UCSD-AML1 (cell line): ENCODE data around the gene PHGDH.
"Not testable (repeated sequence)": the region's sequence is repeated elsewhere in the genome, so short reads cannot be mapped to it uniquely, and the experiment has no call there.

Source experiments
- DNase-seq: peaks from one replicate; lab custom pipeline; 2025; ENCODE audit not compliant: unreplicated experiment; lab: John Stamatoyannopoulos, UW

Gene PHGDH

DNA sequence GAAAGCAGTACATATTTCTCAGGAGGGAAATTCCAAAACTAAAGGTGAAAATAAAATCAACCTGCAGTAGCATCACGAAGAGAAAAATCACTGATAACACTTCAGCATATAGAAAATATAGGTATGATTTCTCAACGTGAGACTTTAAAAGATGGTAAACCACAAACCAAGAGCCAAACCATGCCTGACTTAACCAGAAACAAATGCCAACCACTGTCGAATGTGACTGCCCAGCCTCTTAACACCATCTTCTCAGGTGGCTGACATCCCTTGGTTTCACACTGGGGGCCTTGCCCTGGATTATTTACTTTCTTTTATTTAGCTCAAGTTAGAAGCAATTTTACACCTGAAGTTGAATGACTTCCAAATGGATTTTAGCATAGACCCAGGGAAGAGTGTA lies 46.9 kb downstream of the PHGDH start:
- DNase-seq = no peak

DNA sequence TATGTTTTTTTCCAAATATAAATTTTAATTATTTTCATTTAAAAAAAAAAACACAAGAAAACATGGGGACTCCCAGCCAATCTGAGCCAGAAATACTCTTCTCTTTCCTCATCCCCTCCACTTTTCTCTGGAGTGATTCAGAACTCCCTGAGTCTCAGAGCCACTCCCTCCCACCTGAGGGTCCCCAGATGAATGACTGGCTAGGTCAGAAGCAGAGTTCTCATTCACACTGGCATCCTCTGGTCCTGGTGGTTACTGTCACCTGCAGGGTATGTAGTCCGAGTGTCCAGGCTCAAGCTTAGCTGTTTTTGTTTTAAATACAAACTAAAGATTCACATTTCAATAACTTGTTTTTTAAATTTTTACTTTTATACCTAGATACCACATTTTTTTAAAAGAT lies 50.7 kb downstream of the PHGDH start:
- no peak for DNase-seq

- DNase-seq = no peak
Observed at GRCh38 chr1:119762953-119763352, 51.2 kb downstream of the PHGDH start.

DNA sequence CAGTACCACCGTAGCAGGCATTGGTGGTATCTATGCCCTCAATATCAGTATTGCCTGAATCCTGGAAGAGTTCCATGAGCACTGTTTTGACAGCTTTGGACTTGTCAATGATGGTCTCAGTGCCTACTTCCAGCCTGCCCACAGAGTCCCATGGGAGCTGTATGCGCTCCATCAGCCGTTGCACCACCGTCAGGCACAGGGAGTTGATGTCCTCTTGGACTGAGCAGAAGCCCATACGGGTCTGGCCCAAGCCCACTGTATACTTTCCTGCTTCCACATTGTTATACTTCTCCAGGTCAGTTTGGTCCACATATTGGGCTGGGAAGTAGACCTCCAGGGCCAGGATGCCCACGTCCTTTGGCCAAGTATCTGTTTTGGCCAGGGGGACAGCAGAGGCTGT lies 52.5 kb downstream of the PHGDH start:
- no peak for DNase-seq

GRCh38 chr1:119766374-119766794 lies 54.6 kb downstream of the PHGDH start:
- no peak for DNase-seq

DNA sequence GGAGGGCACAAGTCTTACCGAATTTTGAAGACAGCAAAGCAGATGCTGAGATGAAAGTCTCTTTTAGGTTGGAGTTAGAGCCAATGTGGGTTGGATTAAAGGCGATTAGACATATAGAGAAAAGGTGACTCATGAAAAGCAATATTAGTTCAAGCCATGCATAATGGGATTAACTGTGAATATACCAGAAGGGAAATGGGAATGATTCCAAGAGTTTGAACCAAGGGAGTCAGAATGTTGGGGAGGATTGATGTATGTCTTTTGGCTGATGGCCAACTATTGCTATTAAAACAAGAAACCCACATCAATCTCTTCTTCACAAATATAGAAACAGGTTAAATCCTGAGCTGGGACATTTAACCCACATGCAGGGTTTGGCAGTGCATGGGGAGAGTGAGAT lies 55.8 kb downstream of the PHGDH start:
- no peak for DNase-seq

GRCh38 chr1:119768778-119769177 lies 57.0 kb downstream of the PHGDH start, which contains the start of gene HMGCS2:
Gene HMGCS2, minus strand, starts transcription at chr1:119768905. Its CDS starts 61 bp downstream, at chr1:119768844.
- DNase-seq = no peak

DNA sequence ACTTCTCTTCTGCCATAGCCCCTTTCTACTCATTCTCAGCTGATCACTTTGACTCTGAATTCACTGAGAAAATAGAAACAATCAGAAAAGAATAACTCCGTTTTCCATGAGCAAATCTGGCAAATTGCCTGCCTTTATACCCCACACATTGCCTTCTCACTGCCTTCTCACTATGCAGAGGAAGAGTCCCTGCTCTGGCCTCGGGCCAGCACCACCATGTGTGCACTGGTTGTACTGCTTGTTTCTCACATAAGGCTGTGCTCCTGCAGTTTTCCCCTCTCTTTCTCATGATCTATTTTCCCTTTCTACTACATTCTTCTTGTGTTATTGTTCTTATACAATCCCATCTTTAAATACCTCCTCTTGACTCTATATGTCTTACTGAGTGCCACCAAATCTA lies 59.3 kb downstream of the PHGDH start:
- no peak for DNase-seq

GRCh38 chr1:119771770-119772169 lies 60.0 kb downstream of the PHGDH start:
- DNase-seq = no peak

GRCh38 chr1:119772298-119772697 lies 60.6 kb downstream of the PHGDH start:
- no peak for DNase-seq

DNA sequence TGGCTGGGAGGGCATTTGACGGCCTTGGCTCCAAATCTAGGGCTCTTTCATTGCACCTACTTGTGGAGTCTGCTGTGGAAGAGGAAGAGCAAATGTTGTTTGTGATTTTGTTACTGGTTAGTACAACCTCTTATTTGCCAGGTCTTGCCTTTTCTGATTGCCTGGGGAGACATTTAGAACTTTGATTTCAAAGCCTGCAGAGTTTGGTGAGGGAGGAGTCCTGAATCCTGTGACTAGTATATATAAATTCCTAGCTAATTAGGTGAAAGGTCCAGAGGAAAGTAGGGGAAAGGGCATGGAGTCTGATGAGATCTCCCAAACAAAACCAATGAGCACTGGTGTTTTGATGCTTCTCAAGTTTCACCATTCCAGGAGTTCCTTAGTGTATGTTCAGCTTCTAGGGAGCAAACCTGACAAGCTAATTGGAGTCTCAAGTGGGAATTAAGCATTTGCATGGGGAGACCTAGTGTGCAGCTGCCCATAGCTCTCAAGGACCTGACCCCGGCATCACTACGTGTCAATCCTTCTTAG lies 62.0 kb downstream of the PHGDH start:
- no peak for DNase-seq

DNA sequence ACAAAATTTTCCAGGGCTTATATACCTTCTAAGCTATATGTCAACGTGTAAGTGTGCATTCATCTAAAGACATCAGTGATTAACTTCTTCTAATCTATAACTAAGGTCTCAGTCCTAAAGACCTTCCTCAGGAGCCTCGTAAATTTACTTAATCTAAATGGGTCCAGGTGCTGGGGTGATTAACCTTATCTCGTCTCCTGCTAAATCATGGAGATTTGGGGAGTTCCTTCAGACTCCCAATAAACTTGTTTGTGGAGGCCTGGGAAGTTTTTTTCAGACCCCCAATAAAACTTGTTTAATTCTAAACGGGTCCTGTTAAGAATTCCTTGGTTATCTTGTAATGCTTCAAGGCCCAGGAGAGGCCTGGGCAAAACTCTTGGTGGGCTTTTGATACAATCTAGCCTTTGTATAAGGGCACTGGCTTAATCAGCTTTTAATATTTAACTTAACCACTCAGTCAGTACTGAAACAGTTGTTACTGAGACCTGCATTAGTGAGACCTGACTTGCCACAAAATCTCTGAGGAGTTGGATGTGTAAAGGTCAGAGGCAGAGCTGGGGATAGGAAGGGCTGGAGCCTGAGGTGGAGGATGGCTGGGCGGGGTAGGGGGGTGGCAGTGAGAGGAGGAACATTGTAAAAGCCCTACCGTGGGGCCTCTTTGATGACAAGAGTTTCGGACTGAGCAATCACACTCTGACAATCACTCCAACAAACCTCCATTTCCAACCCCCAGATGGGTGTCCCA lies 63.2 kb downstream of the PHGDH start:
- DNase-seq = no peak

DNA sequence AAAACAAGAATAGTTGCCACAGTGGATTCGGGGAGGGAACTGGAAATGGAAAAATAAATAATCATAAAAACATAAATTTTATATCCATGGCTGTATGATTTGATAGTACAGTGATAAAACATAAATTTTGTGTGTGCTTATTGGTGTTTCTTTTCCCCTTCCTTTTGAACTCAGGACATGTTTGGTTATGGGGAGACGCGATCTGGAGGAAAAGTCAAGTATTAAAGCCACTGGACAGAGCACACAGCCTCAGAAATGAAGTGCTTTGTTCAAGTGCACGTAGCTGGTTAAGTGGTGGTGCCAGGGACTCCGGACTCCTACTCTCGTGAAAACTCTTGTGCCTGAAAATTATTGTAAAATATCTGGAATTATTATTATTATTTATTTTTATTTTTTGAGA lies 66.6 kb downstream of the PHGDH start:
- no peak for DNase-seq

DNA sequence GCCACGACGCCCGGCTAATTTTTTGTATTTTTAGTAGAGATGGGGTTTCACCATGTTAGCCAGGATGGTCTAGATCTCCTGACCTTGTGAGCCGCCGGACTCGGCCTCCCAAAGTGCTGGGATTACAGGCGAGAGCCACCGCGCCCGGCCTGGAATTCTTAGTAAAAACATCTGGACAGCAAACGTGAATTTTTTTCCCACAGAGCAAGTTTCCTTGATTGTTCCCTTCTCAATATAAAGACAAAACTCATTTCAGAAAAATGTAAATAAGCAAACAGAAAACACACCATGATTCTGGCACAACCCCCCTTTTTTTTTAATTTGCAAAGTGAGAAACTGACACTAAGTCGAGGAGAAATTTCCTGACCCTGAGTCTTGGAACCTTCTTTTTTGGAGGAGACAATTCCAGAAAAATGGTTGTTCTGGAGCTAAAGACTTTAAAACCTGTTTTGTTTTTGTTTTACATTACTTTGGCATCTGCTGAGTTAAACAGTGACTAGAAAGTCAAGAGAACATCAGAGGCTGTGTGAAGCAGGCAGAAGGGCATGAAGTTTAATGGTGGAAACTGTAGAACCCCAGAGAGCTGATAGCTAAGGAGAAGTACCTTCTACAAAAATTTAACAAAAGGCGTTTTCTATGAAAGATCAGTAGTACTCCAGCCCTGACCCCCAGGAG lies 67.3 kb downstream of the PHGDH start:
- no peak for DNase-seq

GRCh38 chr1:119779869-119780356 lies 68.2 kb downstream of the PHGDH start:
- no peak for DNase-seq

DNA sequence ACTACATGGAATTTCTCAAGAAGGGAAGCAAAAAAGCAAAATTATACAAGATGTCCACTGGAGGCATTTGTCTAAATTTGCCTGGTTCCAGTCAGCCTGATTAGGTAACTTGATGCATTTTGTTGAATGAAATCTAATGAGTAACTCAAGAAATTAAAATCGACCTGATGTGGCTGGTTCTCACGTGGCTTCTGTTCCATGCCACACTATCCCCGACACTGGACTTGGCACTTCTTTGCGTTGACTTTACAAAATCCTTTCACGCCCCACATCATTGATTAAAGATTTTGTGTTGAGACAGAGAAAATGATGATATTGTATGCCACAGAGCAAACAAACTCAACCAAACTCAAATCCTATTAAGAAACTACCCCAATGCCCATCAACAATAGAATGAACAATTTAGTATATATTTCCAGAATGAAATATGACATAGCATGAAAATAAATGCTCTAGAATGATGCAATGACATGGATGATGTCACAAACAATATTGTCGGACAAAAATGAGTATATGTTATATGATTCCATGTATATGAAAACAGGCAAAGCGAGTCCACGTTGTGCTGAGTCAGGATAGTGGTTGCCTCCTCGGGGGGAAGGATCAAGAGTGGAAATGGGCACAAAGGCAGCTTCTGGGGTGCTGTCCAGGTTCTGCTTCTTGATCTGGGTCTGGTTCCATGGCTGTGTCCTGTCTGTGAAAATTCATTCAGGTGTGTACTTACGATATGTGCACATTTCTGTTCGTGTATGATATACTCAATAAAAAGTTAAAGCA lies 69.9 kb downstream of the PHGDH start:
- no peak for DNase-seq

- no peak for DNase-seq
Observed at GRCh38 chr1:119782631-119783325, 71.0 kb downstream of the PHGDH start.

DNA sequence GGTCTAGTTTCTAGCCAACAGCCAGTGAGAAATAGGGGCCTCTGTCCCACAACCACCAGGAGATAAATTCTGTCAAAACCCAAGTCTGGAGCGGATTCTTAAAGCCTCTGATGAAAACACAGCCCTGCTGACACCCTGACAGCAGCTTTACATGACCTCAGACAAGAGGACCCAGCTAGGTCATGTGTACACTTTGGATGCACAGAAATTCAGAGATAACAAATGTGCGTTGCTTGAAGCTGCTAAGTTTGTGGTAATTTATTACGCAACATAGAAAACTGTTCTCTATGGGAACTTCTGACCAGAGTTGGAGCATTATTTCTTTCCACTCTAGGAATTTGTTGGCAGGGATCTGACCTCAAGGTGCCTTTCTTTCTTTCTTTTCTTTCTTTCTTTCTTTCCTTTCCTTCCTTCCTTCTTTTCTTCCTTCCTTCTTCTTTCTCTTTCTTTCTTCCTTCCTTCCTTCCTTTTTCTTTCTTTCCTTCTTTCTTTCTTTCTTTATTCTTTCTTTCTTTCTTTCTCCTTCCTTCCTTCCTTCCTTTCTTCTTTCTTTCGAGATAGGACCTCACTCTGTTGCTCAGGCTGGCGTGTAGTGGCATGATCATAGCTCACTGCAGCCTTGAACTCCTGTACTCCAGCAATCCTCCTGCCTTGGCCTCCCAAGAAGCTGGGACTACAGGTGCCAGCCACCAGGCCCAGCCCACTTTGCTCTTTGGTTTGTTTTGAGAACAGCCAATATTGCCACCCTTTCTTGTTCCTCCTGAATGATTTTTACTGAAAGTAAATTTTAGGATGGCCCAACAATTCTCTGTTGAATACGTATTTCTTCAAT lies 71.8 kb downstream of the PHGDH start:
- DNase-seq = no peak

DNA sequence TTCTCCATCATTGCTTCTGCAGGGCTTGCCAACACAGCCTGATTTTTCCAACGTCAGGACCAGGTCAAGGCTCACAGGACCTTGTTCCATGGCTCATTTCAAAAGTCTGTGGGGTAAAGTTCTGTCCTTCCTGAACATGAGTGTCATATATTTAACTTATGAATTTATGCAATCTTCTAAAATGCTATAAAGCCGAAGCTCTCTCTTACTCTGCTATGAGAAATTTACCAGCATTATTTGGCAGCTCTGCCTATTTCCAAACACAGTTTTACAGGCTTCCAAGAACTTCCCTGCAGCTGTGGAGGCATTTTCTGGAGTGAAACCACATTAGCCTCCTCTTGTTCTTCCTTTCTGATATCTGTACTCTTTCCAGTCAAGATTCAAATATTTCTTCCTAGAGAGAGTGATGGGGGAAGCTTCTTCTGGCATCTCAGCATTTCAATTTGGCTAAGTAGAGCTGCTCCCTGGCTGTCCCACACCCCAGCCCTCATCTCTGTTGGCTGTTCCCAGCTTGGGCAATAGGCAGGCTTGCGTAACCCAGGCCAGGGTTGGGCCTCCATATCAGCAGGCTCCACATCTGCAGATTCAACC lies 72.6 kb downstream of the PHGDH start:
- DNase-seq = no peak

GRCh38 chr1:119786046-119786445 lies 74.3 kb downstream of the PHGDH start:
- DNase-seq = not testable (repeated sequence)
